ENCODE data around the gene RAB3C. TPM values are rescaled to one million over a fixed set of nuclear protein-coding genes. Genes with fewer than 3 reads are reported as not detected.

The RAB3C gene
- polyA plus RNA-seq, 6 donors from 2014 or later = 1.1 TPM; not detected in 5

DNA sequence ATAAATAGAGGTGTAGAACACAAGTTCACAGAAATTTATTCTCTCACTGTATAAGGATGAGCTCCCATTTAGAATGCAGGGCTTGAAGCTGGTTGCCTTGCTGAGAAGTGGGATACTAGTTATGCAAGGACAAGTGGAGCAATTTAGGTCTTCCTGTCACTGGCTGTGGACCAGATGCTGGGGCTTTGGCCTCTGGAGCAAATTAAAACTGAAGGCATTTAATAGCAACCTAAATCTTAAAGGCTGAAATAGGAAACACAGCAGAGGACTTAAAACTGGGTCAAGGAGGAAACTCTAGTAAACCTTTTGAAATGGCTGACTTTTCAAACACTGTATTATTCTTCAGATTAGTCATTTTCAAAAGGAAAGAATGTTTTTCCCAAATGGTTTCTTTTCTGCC, 319.4 kb downstream of the RAB3C start:
- ATAC-seq (ENCODE audit: low read depth in 2 of 2) (no peak), DNase-seq (no peak)
- Mint-ChIP-seq H3K4me3 (no peak overlapping the region), H3K27me3 (peaks cover 6 to 20% (median 11%) of the 10 kb centered on the region in 3 donors), H3K36me3 (no peaks in the 10 kb centered on the region), H3K4me1 (no peaks in the 10 kb centered on the region), H3K27ac (no peak overlapping the region), H3K9me3 (peaks cover 0 to 16% (median 5%) of the 10 kb centered on the region in 7 donors)

- Mint-ChIP-seq H3K27ac (no peak overlapping the region), H3K4me1 (no peaks in the 10 kb centered on the region), H3K9me3 (peaks cover 0 to 16% (median 5%) of the 10 kb centered on the region in 7 donors), H3K36me3 (no peaks in the 10 kb centered on the region), H3K27me3 (peaks cover 6 to 20% (median 11%) of the 10 kb centered on the region in 3 donors), H3K4me3 (no peak overlapping the region)
- DNase-seq = no peak
- ATAC-seq (ENCODE audit: low read depth in 2 of 2) = no peak
Observed at GRCh38 chr5:58902765-58903164, 319.9 kb downstream of the RAB3C start.

DNA sequence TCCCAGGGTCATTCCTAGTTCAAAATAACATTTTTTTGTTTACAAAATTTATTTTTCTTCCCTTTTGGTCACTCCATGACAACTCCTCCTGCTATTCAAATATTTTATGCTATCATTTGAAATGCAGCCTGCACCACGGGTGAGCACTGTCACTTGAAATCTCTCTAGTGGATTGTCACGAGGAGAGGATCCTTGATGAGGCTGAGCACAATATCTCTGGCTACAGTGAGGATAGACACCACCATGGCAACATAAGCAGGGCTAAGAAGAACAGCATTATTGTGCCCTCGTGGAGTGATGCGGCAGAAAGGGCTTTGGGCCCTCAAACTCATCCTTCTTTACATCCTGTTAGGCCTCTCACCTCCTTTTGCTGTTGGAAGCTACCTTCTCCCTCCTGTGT, 321.9 kb downstream of the RAB3C start:
- ATAC-seq (ENCODE audit: low read depth in 2 of 2) = no peak
- Mint-ChIP-seq H3K4me1 (no peaks in the 10 kb centered on the region), H3K9me3 (peaks cover 0 to 16% (median 5%) of the 10 kb centered on the region in 7 donors), H3K27ac (peak overlapping the region in 1 of 6 donors; percentile 46), H3K27me3 (peaks cover 6 to 20% (median 11%) of the 10 kb centered on the region in 3 donors), H3K36me3 (no peaks in the 10 kb centered on the region), H3K4me3 (no peak overlapping the region)
- no peak for DNase-seq

DNA sequence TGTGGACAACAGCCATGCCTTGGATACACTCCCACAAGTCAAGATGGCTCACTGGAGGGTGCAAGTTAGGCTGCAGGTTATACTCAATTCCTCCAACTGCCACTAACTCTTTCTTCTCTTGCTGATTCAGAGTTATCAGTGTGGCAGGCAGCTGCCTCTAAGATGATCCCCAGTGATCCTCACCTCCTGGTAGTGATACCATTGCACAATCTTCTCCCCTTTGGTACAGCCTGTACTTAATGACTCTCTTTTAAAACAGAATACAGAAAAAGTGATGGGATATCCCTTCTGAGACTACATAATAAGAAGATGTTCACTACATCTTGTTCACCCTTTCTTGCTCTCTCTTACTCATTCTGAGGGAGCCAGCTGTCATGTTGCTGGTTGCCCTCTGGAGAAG, 323.1 kb downstream of the RAB3C start:
- H3K27ac Mint-ChIP-seq = no peak overlapping the region
- no peak overlapping the region for H3K4me3 Mint-ChIP-seq
- no peak for ATAC-seq (ENCODE audit: low read depth in 2 of 2)
- no peaks in the 10 kb centered on the region for H3K36me3 Mint-ChIP-seq
- peaks cover 0 to 23% (median 7%) of the 10 kb centered on the region in 7 donors for H3K9me3 Mint-ChIP-seq
- H3K4me1 Mint-ChIP-seq = no peaks in the 10 kb centered on the region
- peaks cover 6 to 16% (median 8%) of the 10 kb centered on the region in 3 donors for H3K27me3 Mint-ChIP-seq
- no peak for DNase-seq

Other genes with a start within 250 kb of the RAB3C start
- gene PLK2, start 123.0 kb upstream of the RAB3C start, polyA plus RNA-seq (ENCODE audit: low read depth in 6 of 6) = 1 to 10 TPM; 1.9 to 8.9 (median 7.5) TPM
- gene GAPT, start 91.6 kb upstream of the RAB3C start, polyA plus RNA-seq (ENCODE audit: low read depth in 6 of 6) = 100 to 1,000 TPM; 308 to 432 (median 350) TPM

All from naive B cell (primary cell).